Sigmoid colon (tissue), 7 donors: ENCODE data around the gene MRI1. TPM values are rescaled to one million over a fixed set of nuclear protein-coding genes. Genes with fewer than 3 reads are reported as not detected.
A peak's percentile ranks its signal among the peaks of the same experiment; 100 is the strongest.

Experiments
- DNase-seq: peaks from one replicate; pipeline ENCODE4 v3.0.0-alpha.2; 2019
- H3K27ac ChIP-seq, 4 donors: fragments of 200-600 bp; sonication (generic); one replicate each; pipeline ENCODE4 v1.5.1; 2016 to 2019; ENCODE audit warnings: mild to moderate bottlenecking in 1 of 4
- H3K27me3 ChIP-seq, 3 donors: fragments of 200-600 bp; sonication (generic); one replicate each; pipeline ENCODE4 v1.5.1; 2019; ENCODE audit warnings: mild to moderate bottlenecking in 1 of 3
- H3K36me3 ChIP-seq, 4 donors: fragments of 200-600 bp; sonication (generic); one replicate each; pipeline ENCODE4 v1.5.1; 2016 to 2019
- H3K4me1 ChIP-seq, 4 donors: fragments of 200-600 bp; sonication (generic); one replicate each; pipeline ENCODE4 v1.5.1; 2017 to 2019
- H3K4me3 ChIP-seq, 4 donors: fragments of 200-600 bp; sonication (generic); one replicate each; pipeline ENCODE4 v1.5.1; 2017 to 2019; ENCODE audit warnings: mild to moderate bottlenecking in 2 of 4, moderate library complexity in 1 of 4
- H3K9me3 ChIP-seq, 4 donors: fragments of 200-600 bp in 3 of 4; sonication (generic) in 3 of 4; one replicate each; pipeline versions ENCODE4 v1.5.1 to v1.6.1; 2013 to 2019
- EP300 ChIP-seq, 4 donors: sonication (generic); formaldehyde crosslinking; IDR thresholded peaks; one replicate each; pipeline ENCODE4 v1.6.1; 2017; ENCODE audit warnings: antibody characterized with exemption in 4 of 4
- POLR2A ChIP-seq, 2 donors: fragments of 450-650 bp; IDR thresholded peaks; one replicate each; pipeline ENCODE4 v1.6.1; 2016; ENCODE audit warnings: antibody characterized with exemption in 2 of 2, mild to moderate bottlenecking in 2 of 2, moderate library complexity in 2 of 2
- POLR2AphosphoS5 ChIP-seq, 4 donors: sonication (generic); formaldehyde crosslinking; IDR thresholded peaks; one replicate each; pipeline ENCODE4 v1.6.1; 2017; ENCODE audit warnings: antibody characterized with exemption in 4 of 4
- WGBS, 2 donors: extraction: QIAGEN DNeasy Blood & Tissue Kit; methylation state at CpG; one replicate each; pipeline ENCODE4 v1.1.7; 2013; 5-methylcytosine and 5-hydroxymethylcytosine counted together
- intact Hi-C: fragments of 100-400 bp; cut with DNase I; formaldehyde crosslinking; loops from one replicate; pipeline ENCODE4 v1.15.1; 2023
- polyA plus RNA-seq, 3 donors: library from polyadenylated mRNA; stranded (reverse); fragments of 200-250 nt; gene quantifications; one replicate each; pipeline ENCODE4 v1.2.3, GENCODE V29; 2013
- total RNA-seq, 4 donors: library from RNA; depleted of rRNA; stranded (reverse); fragments of >200 nt; gene quantifications; one replicate each; pipeline ENCODE4 v1.1.0, GENCODE V29; 2016
- TF ChIP-seq, protein P1 (sequence below), 4 experiments: fragments of 450-650 bp in 3 of 4; fragments of 200-600 bp in 1 of 4; IDR thresholded peaks; one replicate each; pipeline ENCODE4 v1.5.1; 2016 to 2019; ENCODE audit warnings: antibody characterized with exemption in 4 of 4, mild to moderate bottlenecking in 3 of 4, moderate library complexity in 2 of 4
- donor health status: healthy with polysubstance abuse.
- donor health status: Bipolar disorder and iron deficiency.
- donor health status: healthy.

The MRI1 gene
- total and polyA plus RNA-seq, 7 donors: 5.8 to 70.9 (median 27.4) TPM

DNA sequence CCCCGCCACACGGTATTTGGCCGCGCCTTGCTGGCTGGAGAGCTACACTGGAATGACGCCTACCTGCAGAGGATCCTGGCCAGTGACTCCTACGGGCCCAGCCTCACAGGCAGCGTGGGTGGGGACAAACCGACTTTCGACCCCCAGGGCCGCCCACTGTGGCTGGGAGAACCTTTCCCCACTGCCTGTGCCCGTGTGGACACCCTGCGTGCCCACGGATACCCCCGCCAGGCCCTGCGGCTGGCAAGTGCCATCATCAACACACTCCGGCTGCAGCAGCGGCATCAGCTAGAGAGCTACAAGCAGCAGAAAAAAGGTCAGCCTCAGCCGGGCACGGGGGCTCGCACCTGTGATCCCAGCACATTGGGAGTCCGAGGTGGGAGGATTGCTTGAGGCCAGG lies 50.2 kb downstream of the MRI1 start:
- WGBS, 2 donors: 89 to 92% methylated on average over 21 of the region's 21 CpGs
- intact Hi-C loops: no loop called here
- Histone ChIP-seq H3K36me3 (peaks cover 0 to 7% (median 5%) of the 10 kb centered on the region in 4 donors), H3K9me3 (no peaks in the 10 kb centered on the region), H3K27ac (no peak overlapping the region), H3K4me3 (no peak overlapping the region), H3K27me3 (no peaks in the 10 kb centered on the region), H3K4me1 (peaks cover 0 to 6% (median 0%) of the 10 kb centered on the region in 4 donors)
- DNase-seq: no peak
- TF ChIP-seq POLR2AphosphoS5 (IDR thresholded peaks at IDR 0.05) (no peak), EP300 (IDR thresholded peaks at IDR 0.05) (no peak), POLR2A (IDR thresholded peaks at IDR 0.05) (no peak)
- TF ChIP-seq, protein P1, sequence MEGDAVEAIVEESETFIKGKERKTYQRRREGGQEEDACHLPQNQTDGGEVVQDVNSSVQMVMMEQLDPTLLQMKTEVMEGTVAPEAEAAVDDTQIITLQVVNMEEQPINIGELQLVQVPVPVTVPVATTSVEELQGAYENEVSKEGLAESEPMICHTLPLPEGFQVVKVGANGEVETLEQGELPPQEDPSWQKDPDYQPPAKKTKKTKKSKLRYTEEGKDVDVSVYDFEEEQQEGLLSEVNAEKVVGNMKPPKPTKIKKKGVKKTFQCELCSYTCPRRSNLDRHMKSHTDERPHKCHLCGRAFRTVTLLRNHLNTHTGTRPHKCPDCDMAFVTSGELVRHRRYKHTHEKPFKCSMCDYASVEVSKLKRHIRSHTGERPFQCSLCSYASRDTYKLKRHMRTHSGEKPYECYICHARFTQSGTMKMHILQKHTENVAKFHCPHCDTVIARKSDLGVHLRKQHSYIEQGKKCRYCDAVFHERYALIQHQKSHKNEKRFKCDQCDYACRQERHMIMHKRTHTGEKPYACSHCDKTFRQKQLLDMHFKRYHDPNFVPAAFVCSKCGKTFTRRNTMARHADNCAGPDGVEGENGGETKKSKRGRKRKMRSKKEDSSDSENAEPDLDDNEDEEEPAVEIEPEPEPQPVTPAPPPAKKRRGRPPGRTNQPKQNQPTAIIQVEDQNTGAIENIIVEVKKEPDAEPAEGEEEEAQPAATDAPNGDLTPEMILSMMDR (IDR thresholded peaks at IDR 0.05): no peak

DNA sequence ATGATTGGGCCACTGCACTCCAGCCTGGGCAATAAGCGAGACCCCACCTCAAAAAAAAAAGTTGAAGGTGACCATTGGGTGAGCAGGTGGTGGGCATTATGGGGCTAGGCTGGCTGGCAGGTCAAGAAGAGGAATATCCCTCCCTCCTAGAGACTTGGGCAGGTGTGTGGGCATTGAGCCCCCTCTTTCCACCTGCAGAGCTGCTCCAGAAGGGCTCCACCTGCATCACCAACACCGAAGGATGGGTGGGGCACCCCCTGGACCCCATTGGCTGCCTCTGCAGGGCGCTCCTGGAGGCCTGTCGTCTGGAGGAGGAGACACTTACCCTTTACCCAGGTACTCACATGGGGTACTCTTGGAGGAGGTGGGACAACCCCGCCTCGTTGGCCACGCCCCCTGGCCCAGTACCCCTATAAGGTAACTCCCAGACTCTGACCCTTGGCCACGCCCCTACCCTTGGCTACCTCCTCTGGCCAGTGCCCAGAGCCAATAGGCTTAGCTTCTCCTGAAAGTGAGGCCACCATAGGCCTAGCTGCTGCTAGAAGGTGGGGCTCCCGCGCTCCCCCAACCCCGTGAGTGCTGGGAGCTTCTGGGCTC lies 52.8 kb downstream of the MRI1 start:
- Histone ChIP-seq H3K27me3 (no peaks in the 10 kb centered on the region), H3K4me1 (peaks cover 0 to 7% (median 0%) of the 10 kb centered on the region in 4 donors), H3K36me3 (peaks cover 0 to 7% (median 4%) of the 10 kb centered on the region in 4 donors), H3K4me3 (no peak overlapping the region), H3K9me3 (no peaks in the 10 kb centered on the region), H3K27ac (no peak overlapping the region)
- no peak for TF ChIP-seq POLR2AphosphoS5 (IDR thresholded peaks at IDR 0.05)
- no peak for TF ChIP-seq POLR2A (IDR thresholded peaks at IDR 0.05)
- intact Hi-C loops: no loop called here
- 26 to 62% methylated on average over 11 of the region's 11 CpGs for WGBS, 2 donors
- DNase-seq: no peak

DNA sequence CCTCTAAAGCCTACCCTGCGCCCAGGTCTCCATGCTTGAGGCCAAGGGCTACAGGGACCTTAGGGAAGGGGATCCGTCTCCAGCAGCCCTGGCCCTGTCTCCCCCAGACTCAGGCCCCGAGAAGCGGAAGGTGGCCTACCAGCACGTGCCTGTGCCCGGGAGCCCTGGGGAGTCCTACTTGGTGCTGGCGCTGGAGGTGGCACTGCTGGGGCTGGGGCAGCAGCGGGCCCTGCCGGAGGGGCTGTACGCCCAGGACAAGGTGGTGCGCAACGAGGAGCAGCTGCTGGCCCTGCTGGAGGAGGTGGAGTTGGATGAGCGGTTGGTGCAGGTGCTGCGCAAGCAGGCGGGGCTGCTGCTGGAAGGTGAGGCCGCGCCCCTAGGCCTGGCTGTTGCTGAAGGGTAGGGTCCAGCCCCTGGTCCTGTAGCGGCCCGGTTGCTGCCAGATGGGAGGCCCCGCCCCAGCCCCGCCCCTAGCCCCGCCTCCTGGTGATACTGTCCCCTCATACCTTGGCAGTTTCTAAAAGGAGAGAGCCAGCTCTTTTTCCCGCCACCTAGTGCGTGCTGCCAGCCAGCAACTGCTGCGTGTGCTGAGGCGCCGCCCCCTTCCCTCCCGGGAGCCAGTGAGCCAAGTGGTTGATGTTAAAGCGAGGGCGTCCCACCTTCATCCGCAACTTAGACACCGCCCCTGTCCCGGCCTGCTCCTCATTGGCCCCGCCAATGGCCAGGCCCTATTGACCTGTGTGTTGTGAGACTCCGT lies 53.5 kb downstream of the MRI1 start:
- intact Hi-C loops: no loop called here
- TF ChIP-seq, protein P1 (IDR thresholded peaks at IDR 0.05): no peak
- TF ChIP-seq EP300 (IDR thresholded peaks at IDR 0.05): no peak
- TF ChIP-seq POLR2AphosphoS5 (IDR thresholded peaks at IDR 0.05): no peak
- no peak for TF ChIP-seq POLR2A (IDR thresholded peaks at IDR 0.05)
- H3K4me1 ChIP-seq: peaks cover 0 to 14% (median 2%) of the 10 kb centered on the region in 4 donors
- no peak for DNase-seq
- no peaks in the 10 kb centered on the region for H3K9me3 ChIP-seq
- H3K27ac ChIP-seq: no peak overlapping the region
- no peak overlapping the region for H3K4me3 ChIP-seq
- no peaks in the 10 kb centered on the region for H3K27me3 ChIP-seq
- 15 to 56% methylated on average over 35 of the region's 35 CpGs for WGBS, 2 donors
- H3K36me3 ChIP-seq: peaks cover 0 to 5% (median 3%) of the 10 kb centered on the region in 4 donors

DNA sequence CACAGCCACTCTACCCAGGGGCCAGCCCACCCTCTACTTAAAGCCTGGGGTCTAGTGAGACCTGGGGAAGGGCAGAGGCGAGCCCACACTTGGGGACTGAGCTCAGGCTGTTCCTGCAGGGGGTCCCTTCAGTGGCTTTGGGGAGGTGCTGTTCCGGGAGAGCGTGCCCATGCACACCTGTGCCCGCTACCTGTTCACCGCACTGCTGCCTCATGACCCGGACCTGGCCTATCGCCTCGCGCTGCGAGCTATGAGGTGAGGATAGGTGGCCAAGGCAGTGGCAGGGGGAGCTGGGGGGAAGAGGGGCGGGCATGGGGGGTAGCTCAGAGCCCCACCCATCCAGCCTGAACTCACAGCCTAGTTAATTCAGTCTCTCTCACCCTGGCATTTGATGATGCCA lies 54.9 kb downstream of the MRI1 start:
- Histone ChIP-seq H3K4me1 (peaks cover 0 to 21% (median 3%) of the 10 kb centered on the region in 4 donors), H3K27ac (no peak overlapping the region), H3K27me3 (no peaks in the 10 kb centered on the region), H3K4me3 (no peak overlapping the region), H3K9me3 (no peaks in the 10 kb centered on the region), H3K36me3 (no peaks in the 10 kb centered on the region)
- DNase-seq: no peak
- intact Hi-C loops: no loop called here
- 94 to 96% methylated on average over 11 of the region's 11 CpGs for WGBS, 2 donors
- TF ChIP-seq, protein P1 (IDR thresholded peaks at IDR 0.05): no peak
- TF ChIP-seq EP300 (IDR thresholded peaks at IDR 0.05): no peak
- TF ChIP-seq POLR2AphosphoS5 (IDR thresholded peaks at IDR 0.05): no peak
- TF ChIP-seq POLR2A (IDR thresholded peaks at IDR 0.05): no peak

DNA sequence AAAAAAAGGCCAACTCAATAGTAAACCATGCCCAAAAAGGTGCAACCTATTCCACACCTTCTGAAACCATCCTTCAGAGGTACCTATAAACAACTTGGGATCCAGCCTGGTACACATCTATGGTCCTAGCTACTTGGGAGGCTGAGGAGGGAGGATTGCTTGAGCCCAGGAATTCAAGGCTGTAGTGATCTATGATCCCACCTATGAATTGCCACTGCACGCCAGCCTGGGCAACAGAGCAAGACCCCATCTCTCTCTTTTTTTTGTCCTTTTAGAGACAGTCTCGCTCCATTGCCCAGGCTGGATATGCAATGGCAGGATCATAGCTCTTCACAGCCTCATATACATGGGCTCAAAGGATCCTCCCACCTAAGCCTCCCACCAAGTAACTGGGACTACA lies 57.0 kb downstream of the MRI1 start:
- 97% methylated on average over 2 of the region's 2 CpGs for WGBS, 2 donors
- H3K4me1 ChIP-seq: peaks cover 0 to 21% (median 3%) of the 10 kb centered on the region in 4 donors
- H3K36me3 ChIP-seq: peaks cover 0 to 3% (median 0%) of the 10 kb centered on the region in 4 donors
- TF ChIP-seq POLR2A (IDR thresholded peaks at IDR 0.05): no peak
- TF ChIP-seq, protein P1 (IDR thresholded peaks at IDR 0.05): no peak
- TF ChIP-seq POLR2AphosphoS5 (IDR thresholded peaks at IDR 0.05): no peak
- TF ChIP-seq EP300 (IDR thresholded peaks at IDR 0.05): no peak
- no peak for DNase-seq
- no peaks in the 10 kb centered on the region for H3K9me3 ChIP-seq
- intact Hi-C loops: no loop called here
- no peaks in the 10 kb centered on the region for H3K27me3 ChIP-seq
- no peak overlapping the region for H3K4me3 ChIP-seq
- peak overlapping the region in 2 of 4 donors; percentile 56 to 62 for H3K27ac ChIP-seq
